ENCODE data around the gene RAP2B.

DNA sequence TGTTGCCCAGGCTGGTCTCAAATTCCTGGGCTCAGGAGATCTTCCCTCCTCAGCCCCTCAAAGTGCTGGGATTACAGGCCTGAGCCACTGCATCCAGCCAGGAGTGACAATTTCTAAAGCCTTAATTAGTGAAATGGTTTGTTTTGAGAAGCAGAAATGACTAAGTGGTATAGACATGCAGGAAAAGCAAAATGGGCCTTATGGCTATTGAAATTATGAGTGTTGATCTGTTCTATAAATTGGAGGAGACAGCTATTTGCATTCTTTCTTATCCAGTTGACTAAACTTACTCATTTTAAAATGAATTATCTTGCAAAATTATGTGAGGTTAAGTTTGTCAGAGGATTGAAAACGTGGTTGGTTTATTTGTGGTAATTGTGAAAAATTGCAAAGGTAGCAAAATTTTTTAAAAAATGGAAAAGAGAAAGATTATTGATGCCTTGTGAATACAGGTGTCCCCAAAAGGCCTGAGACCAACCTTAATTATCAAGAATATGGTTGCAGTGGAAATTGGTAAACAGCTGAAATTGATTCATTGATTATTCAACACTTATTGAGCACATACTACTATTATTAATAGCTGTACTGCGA is 7.9 kb downstream of the RAP2B start:
- TF ChIP-seq POLR2A (IDR thresholded peaks at IDR 0.05; ENCODE audit: low read depth, low read length) (no peak), POLR2AphosphoS5 (IDR thresholded peaks at IDR 0.05; ENCODE audit: low read depth, low read length) (no peak), TAF1 (IDR thresholded peaks at IDR 0.05; ENCODE audit: borderline replicate concordance, low read depth, low read length) (no peak)
